Brain microvascular endothelial cell (primary cell): ENCODE measurements around the gene SNX32.

ENCODE experiments used
- DNase-seq: peaks from one replicate; pipeline ENCODE4 v3.0.0-alpha.2; 2020
- H3K27ac ChIP-seq: fragments of 250-450 bp; sonication (Bioruptor Pico); 2 replicates; pipeline ENCODE4 v1.5.1; 2020; ENCODE audit warnings: mild to moderate bottlenecking, moderate library complexity
- H3K27me3 ChIP-seq: fragments of 250-450 bp; sonication (Bioruptor Pico); replicated peaks from 2 replicates; pipeline ENCODE4 v1.5.1; 2020; ENCODE audit warnings: mild to moderate bottlenecking
- H3K36me3 ChIP-seq: fragments of 250-450 bp; sonication (Bioruptor Pico); replicated peaks from 2 replicates; pipeline ENCODE4 v1.5.1; 2020; ENCODE audit warnings: mild to moderate bottlenecking
- H3K4me3 ChIP-seq: 2 replicates; pipeline ENCODE4 v1.5.1; 2011; ENCODE audit warnings: low read depth, mild to moderate bottlenecking, control low read depth, low read length, moderate library complexity
- in situ Hi-C: cut with HindIII; loops from 2 replicates; pipeline ENCODE4 v1.10.0; 2017; ENCODE audit warnings: low sequenced_read_pairs, low pct_ligation_motif_present
- TF ChIP-seq, protein P1 (sequence below): IDR thresholded peaks from 2 replicates; pipeline ENCODE4 v1.5.1; 2011; ENCODE audit warnings: low read depth, mild to moderate bottlenecking, moderate library complexity, low read length, control low read depth, inconsistent platforms; ENCODE audit errors: missing control alignments

SNX32 gene

DNA sequence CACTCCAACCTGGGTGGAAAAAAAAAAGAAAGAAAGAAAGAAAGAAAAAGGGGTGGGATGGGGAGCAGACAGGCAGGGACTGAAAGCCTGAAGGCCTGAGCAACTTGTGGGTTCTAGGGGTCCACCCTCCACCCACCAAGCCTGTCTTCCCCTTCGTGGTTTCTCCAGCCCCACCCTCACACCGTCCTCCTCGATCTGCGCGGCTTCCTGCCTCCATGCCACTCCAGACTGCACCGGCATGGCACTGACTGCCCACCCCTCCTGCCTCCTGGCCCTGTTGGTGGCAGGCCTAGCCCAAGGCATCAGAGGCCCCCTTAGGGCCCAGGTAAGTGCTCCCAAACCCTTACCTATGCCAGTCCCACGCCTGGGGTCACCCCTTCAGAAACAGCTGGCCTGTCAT lies 45.9 kb downstream of the SNX32 start, which contains the start of gene CTSW:
Gene CTSW, plus strand, starts transcription at position 221 of the 400 bp plus-strand sequence. Its CDS starts 18 bp downstream, at position 239.
- Histone ChIP-seq H3K4me3 (no peak within 1 kb of the TSS), H3K36me3 (peaks cover 29% of the 10 kb centered on the region), H3K27ac (no peak within 1 kb of the TSS), H3K27me3 (no peaks in the 10 kb centered on the region)
- TF ChIP-seq, protein P1, sequence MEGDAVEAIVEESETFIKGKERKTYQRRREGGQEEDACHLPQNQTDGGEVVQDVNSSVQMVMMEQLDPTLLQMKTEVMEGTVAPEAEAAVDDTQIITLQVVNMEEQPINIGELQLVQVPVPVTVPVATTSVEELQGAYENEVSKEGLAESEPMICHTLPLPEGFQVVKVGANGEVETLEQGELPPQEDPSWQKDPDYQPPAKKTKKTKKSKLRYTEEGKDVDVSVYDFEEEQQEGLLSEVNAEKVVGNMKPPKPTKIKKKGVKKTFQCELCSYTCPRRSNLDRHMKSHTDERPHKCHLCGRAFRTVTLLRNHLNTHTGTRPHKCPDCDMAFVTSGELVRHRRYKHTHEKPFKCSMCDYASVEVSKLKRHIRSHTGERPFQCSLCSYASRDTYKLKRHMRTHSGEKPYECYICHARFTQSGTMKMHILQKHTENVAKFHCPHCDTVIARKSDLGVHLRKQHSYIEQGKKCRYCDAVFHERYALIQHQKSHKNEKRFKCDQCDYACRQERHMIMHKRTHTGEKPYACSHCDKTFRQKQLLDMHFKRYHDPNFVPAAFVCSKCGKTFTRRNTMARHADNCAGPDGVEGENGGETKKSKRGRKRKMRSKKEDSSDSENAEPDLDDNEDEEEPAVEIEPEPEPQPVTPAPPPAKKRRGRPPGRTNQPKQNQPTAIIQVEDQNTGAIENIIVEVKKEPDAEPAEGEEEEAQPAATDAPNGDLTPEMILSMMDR: no peak
- in situ Hi-C loops: no loop called here
- DNase-seq: no peak

DNA sequence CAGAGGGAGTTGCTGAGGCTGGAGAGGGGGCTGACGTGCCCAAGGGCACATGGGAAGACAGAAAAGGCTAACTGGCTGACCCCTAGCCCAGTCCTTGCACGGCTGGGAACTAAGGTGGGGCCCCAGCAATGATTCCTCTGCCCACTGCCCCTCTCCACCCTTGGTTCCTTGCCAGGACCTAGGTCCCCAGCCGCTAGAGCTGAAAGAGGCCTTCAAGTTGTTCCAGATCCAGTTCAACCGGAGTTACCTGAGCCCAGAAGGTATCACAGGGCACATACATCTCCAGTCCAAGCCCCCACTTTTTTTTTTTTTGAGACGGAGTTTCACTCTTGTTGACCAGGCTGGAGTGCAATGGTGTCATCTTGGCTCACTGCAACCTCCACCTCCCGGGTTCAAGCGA lies 46.3 kb downstream of the SNX32 start:
- Histone ChIP-seq H3K4me3 (no peak overlapping the region), H3K27ac (no peak overlapping the region), H3K27me3 (no peaks in the 10 kb centered on the region), H3K36me3 (peaks cover 33% of the 10 kb centered on the region)
- DNase-seq: no peak
- TF ChIP-seq, protein P1: no peak
- in situ Hi-C loops: no loop called here

- H3K4me3 ChIP-seq: no peak overlapping the region
- H3K36me3 ChIP-seq: peaks cover 42% of the 10 kb centered on the region
Observed at GRCh38 chr11:65880844-65881421, 47.2 kb downstream of the SNX32 start.

GRCh38 chr11:65882120-65883057 lies 48.6 kb downstream of the SNX32 start:
- TF ChIP-seq, protein P1: no peak
- in situ Hi-C loops: no loop called here
- Histone ChIP-seq H3K27me3 (no peaks in the 10 kb centered on the region), H3K4me3 (no peak overlapping the region), H3K27ac (no peak overlapping the region), H3K36me3 (peaks cover 42% of the 10 kb centered on the region)
- DNase-seq: no peak

More at GRCh38 chr11:65880844-65881421, 47.2 kb downstream of the SNX32 start:
- DNase-seq: no peak
- no peak overlapping the region for H3K27ac ChIP-seq
- TF ChIP-seq, protein P1: no peak
- in situ Hi-C loops: no loop called here
- H3K27me3 ChIP-seq: no peaks in the 10 kb centered on the region

- Histone ChIP-seq H3K27ac (no peak overlapping the region), H3K27me3 (no peaks in the 10 kb centered on the region), H3K4me3 (no peak overlapping the region), H3K36me3 (peaks cover 42% of the 10 kb centered on the region)
- no peak for DNase-seq
- TF ChIP-seq, protein P1: no peak
- in situ Hi-C loops: no loop called here
Observed at GRCh38 chr11:65883058-65883761, 49.4 kb downstream of the SNX32 start.
